ENCODE results near the gene BLVRA. TPM values are rescaled to one million over a fixed set of nuclear protein-coding genes. Genes with fewer than 3 reads are reported as not detected.

The BLVRA gene, protein sequence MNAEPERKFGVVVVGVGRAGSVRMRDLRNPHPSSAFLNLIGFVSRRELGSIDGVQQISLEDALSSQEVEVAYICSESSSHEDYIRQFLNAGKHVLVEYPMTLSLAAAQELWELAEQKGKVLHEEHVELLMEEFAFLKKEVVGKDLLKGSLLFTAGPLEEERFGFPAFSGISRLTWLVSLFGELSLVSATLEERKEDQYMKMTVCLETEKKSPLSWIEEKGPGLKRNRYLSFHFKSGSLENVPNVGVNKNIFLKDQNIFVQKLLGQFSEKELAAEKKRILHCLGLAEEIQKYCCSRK
- 37.6 and 40.7 TPM in 2 replicates for total RNA-seq (2021)
- long read RNA-seq, transcript BLVRA-201 (8 exons, 1,071 nt), result major isoform, 145 of 163 reads
- long read RNA-seq, partial matches to known transcripts, result 4 of 163 reads
- long read RNA-seq, other reads (novel, unspliced or antisense), result 10 of 163 reads

DNA sequence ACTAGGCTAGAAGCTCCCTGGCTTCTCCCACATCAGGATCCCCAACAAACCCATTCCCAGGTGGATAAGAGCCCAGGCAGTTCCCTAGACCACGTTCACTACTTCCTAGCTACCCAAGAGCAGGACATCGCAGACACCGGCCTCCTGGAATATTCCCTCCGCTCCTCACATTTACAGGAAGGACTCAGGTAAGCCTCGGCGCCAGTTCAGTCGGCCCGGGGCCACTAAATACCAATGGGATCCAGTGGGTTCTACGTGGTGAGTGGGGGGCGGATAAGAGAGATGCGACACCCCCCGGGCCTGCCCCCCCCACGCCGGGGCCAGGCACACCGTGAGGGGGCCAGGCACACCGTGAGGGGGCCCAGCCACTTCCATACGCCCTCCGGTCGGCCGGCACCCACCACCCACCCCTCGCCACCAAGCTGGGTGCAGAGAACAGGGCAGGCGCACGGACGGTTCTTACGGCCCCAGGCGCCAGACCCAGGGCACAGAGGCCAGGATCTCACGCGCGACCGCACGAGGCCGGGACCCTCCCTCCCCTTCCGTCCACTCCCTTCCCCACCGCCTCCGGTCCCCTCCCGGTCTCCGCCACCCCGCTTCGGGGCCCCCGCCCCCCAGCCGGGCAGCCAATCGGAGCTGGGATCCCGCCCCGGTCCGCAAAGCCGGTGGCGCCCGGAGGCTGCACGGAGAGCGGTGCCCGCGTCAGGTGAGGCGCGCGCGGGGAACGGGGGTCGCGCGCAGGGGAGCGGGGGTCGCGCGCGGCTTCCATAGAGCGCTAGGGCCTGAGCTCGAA is at the start of gene BLVRA:
BLVRA (plus strand) TSS at position 652 of the 793 bp plus-strand sequence. CDS start 12,479 bp downstream, outside the sequence.
- H3K27ac Mint-ChIP-seq, result no peak within 1 kb of the TSS
- Histone ChIP-seq H2BK5ac (ENCODE audit: insufficient read length, low read length) (no peak within 1 kb of the TSS), H4K20me1 (ENCODE audit: control insufficient read depth, insufficient read depth, insufficient read length) (no peaks in the 10 kb centered on the region), H3K56ac (ENCODE audit: insufficient read length, low read depth, low read length) (no peak within 1 kb of the TSS), H3K79me1 (ENCODE audit: insufficient read depth, low read depth, low read length, poor library complexity, severe bottlenecking) (no peaks in the 10 kb centered on the region), H3K14ac (ENCODE audit: insufficient read depth, low read length) (no peak within 1 kb of the TSS), H4K5ac (ENCODE audit: insufficient read length, low read depth, low read length) (no peak within 1 kb of the TSS), H2BK12ac (ENCODE audit: insufficient read length, low read depth, low read length) (no peak within 1 kb of the TSS), H4K91ac (ENCODE audit: insufficient read length, low read depth, low read length) (no peak within 1 kb of the TSS), H3K23ac (ENCODE audit: insufficient read length, low read depth, low read length) (no peak within 1 kb of the TSS), H3K18ac (ENCODE audit: insufficient read length, low read depth, low read length) (peak within 1 kb of the TSS; percentile 65), H3T11ph (ENCODE audit: low read length) (no peak within 1 kb of the TSS), H3K4ac (ENCODE audit: low read depth, low read length) (no peak within 1 kb of the TSS), H3K4me2 (ENCODE audit: insufficient read depth, insufficient read length, low read length) (peak within 1 kb of the TSS; percentile 76), H3K27ac (ENCODE audit: insufficient read length, low read depth, low read length) (no peak within 1 kb of the TSS), H2BK120ac (ENCODE audit: low read depth, low read length, poor library complexity, severe bottlenecking) (no peak within 1 kb of the TSS), H2AK5ac (ENCODE audit: insufficient read length, low read length) (no peak within 1 kb of the TSS), H2AFZ (ENCODE audit: low read length) (peak within 1 kb of the TSS; percentile 61), H4K8ac (replicated peaks; ENCODE audit: insufficient read length, low read depth, low read length) (no peak within 1 kb of the TSS), H2BK20ac (ENCODE audit: low read depth, low read length, poor library complexity, severe bottlenecking) (no peak within 1 kb of the TSS), H3K9me3 (ENCODE audit: control insufficient read depth, low read depth, low read length) (no peaks in the 10 kb centered on the region), H3K79me2 (ENCODE audit: insufficient read depth, low read length) (no peaks in the 10 kb centered on the region), H3K23me2 (ENCODE audit: insufficient read length, low read depth, low read length, poor library complexity, severe bottlenecking) (peaks cover 7% of the 10 kb centered on the region), H3K27me3 (ENCODE audit: insufficient read depth, low read length) (peaks cover 5% of the 10 kb centered on the region; the same call in 1 of the 2 replicates), H3K9ac (ENCODE audit: extremely low read depth, insufficient read length, low read length) (peak within 1 kb of the TSS; percentile 20), H2BK15ac (ENCODE audit: low read depth, low read length) (no peak within 1 kb of the TSS), H3K4me1 (ENCODE audit: insufficient read depth, low read length) (peaks cover 2% of the 10 kb centered on the region; the same call in 1 of the 2 replicates)
- no peaks in the 10 kb centered on the region for H3K9me3 Mint-ChIP-seq
- H3K27me3 Mint-ChIP-seq (ENCODE audit: low read depth), result peaks cover 36% of the 10 kb centered on the region
- TF ChIP-seq, protein P1, sequence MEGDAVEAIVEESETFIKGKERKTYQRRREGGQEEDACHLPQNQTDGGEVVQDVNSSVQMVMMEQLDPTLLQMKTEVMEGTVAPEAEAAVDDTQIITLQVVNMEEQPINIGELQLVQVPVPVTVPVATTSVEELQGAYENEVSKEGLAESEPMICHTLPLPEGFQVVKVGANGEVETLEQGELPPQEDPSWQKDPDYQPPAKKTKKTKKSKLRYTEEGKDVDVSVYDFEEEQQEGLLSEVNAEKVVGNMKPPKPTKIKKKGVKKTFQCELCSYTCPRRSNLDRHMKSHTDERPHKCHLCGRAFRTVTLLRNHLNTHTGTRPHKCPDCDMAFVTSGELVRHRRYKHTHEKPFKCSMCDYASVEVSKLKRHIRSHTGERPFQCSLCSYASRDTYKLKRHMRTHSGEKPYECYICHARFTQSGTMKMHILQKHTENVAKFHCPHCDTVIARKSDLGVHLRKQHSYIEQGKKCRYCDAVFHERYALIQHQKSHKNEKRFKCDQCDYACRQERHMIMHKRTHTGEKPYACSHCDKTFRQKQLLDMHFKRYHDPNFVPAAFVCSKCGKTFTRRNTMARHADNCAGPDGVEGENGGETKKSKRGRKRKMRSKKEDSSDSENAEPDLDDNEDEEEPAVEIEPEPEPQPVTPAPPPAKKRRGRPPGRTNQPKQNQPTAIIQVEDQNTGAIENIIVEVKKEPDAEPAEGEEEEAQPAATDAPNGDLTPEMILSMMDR (conservative IDR thresholded peaks at IDR 0.05), result no peak
- peak within 1 kb of the TSS; percentile 75 to 85 for H3K4me3 Mint-ChIP-seq
- WGBS (ENCODE audit: extremely low coverage, insufficient read length, low lambda C conversion rate), result no CpG with 5 or more reads among the region's 67 CpGs
- peak; percentile 70 for DNase-seq
- no peaks in the 10 kb centered on the region for H3K36me3 Mint-ChIP-seq (ENCODE audit: insufficient read depth in 1 of 3, low read depth in 3 of 3)
- peaks cover 23 to 26% of the 10 kb centered on the region in 2 experiments for H3K4me1 Mint-ChIP-seq

Measured in H9 (cell line).